GM12872 (cell line): ENCODE measurements around the gene MAP3K3.

Experiments used
- TF ChIP-seq, protein P1 (sequence below): IDR thresholded peaks from 3 replicates; pipeline ENCODE4 v1.5.1; 2011; ENCODE audit warnings: low read depth, mild to moderate bottlenecking, low read length, moderate library complexity; ENCODE audit not compliant: insufficient read depth

MAP3K3 gene

DNA sequence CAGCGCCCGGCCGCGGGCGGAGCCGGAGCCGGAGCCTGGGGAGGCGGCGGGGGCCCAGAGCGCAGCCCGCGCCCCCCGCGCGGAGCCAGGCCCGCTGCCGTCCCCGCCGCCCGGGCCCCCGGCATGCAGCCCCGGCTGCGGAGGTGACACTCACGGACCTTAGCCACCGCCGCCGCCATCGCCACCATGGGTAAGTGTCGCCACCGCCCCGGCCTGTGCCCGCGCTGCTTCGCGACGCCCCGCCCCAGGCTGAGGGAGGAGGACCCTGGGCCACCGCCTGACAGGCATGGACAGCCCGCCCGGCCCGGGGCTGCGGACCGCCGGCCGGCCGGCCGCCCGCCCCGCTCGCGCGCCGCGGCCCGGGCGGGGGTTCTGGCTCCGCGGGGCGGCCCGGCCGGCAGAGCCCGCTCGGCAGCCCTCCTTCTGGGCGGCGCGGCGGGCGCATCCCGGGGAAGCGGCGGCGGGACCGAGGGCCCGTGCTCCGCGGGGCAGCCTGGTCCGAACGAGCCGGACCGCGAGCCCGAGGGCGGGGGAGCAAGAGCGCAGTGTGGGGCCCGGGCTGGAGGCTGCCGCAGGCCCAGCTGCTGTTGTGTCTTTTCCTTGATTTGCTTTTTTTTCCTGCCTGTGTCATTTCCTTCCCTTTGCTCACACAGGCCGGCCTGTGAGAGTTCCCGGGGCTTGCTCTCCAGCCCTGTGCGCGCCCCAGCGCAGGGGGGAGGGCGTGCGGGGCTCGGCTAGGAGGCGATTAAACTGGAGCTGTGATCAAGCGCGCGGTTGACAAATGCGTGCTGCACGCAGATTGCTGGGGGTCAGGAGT, 565 bp downstream of the MAP3K3 start:
- TF ChIP-seq, protein P1, sequence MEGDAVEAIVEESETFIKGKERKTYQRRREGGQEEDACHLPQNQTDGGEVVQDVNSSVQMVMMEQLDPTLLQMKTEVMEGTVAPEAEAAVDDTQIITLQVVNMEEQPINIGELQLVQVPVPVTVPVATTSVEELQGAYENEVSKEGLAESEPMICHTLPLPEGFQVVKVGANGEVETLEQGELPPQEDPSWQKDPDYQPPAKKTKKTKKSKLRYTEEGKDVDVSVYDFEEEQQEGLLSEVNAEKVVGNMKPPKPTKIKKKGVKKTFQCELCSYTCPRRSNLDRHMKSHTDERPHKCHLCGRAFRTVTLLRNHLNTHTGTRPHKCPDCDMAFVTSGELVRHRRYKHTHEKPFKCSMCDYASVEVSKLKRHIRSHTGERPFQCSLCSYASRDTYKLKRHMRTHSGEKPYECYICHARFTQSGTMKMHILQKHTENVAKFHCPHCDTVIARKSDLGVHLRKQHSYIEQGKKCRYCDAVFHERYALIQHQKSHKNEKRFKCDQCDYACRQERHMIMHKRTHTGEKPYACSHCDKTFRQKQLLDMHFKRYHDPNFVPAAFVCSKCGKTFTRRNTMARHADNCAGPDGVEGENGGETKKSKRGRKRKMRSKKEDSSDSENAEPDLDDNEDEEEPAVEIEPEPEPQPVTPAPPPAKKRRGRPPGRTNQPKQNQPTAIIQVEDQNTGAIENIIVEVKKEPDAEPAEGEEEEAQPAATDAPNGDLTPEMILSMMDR = no peak

DNA sequence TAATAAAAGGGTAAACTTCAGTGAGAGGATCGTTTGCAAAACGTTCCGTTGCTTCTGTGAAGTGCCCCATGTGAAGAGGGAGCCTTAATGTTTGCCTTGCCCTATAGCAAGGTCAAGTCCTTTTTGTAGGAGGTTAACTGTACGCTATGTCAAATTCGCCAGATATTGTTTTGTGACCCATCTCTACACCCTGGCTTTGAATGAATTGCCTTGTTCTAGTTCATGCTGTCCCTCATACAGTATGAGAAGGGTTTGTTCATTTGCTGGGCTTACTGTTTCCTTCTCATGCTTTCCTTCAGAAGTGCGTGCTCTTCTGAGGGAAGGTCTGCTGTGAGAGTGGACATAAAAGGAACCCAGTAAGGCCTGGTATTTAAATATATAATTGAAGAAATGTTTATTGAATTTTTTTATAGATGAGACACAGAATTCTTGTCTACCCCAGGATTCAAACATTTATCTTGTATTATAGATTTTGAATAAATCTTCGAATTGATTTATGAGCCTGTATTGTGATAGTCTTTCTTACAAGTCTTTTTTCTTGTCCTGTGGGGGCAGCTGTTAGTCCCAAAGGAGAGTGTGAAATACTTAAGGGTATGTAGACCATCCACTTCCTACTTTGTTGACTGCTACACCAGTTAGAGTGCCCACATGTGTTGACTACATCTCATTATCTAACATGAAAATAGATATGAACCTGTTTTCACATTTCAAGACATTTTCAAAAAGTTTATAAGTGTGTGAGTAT, 1.7 kb downstream of the MAP3K3 start:
- TF ChIP-seq, protein P1 = no peak

DNA sequence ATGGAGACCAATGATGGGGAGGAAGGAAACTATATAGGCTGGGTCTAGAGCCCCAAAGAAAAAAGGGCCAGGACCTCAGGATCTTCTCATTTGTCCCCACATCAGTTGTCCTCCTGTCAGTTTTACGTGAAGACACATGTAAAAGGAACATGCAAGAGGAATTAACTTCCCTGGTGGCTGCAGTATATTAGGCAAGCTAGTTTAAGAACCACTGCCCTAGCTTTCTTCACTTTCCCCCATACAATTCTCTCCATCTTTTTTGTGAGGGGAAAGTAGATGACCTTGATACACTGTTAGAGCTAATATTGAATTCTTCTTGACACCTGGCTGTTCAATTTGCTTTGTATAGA, 2.3 kb downstream of the MAP3K3 start:
- TF ChIP-seq, protein P1 = no peak

DNA sequence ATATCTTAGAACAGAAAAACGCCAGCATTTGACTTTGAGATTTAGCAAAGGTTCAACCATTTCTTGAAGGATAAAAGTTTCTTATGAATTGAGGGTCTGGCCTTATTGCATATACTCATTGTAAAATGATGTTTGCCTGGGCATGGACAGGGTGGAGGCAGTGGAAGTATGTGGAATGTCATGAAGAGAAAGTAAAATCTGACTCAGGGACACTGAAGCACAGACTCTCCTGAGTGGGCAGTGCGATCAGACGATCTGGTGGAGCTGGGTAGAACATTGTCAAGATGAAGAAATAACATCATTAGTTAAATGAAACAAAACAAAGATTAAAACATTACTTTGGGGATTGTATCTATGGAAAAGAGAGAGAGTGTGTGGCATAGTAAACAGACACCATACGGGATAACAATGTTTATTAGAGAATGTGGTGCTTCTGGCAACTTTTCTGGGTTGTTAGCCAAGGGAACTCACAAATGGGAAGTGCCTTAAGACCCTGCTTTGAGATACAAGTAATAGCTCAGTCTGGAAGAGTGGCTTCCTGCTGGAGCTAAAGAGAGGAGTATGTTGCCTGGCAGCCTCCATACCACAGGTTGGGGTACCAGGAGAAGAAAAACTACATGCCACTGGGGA, 4.4 kb downstream of the MAP3K3 start:
- TF ChIP-seq, protein P1 = no peak

DNA sequence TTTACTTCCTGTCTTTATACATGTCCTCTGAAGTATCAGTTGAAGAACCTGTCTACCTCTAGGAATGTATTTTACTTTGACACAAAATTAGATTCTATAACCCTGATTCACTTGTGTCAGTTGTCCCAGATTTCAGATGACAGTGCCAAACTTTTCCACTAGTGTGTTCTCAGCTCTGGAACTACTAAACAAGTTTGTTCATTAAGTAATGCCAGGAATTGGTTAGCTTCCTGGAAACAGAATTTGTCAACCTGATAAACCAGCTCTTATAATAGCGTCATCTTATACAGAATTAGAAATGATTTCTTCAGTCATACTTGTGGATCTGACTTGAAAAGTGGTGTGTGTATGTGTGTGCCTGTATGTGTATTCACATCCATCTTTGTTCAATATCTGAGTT, 7.4 kb downstream of the MAP3K3 start:
- TF ChIP-seq, protein P1 = no peak

DNA sequence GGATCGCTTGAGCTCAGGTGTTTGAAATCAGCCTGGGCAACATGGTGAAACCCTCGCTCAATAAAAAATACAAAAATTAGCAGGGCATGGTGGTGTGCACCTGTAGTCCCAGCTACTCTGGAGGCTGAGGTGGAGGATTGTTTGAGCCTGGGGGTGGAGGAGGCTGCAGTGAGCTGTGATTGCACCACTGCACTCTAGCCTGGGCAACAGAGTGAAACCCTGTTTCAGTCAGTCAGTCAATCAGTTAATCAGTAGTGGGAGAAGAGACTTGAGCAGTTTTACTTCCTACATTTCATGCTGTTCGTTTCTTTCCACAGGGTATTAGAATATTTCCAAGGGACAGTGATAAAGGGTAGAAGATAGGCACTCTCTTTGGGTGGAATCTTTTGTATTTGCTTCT, 8.8 kb downstream of the MAP3K3 start:
- TF ChIP-seq, protein P1 = no peak

DNA sequence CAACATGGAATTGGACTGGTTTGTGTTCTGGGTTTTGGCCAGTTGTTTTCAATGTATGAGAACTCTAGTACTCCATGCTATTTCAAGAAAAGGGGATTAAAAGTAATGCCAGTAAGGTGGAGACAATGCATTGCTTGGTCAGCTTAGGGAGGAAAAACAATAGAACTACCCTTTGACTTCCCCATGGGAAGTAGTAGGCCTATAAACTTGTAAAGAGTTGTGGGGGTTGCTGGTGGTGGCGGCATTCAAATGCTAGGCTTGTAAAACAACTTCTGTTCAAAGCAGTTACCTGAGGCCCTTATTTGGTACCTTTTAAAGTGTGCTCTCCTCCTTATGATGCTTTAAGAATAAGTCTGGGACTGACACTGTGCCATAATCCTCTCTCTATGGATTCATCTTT, 9.4 kb downstream of the MAP3K3 start:
- TF ChIP-seq, protein P1 = no peak
